A673 (cell line): ENCODE data around the gene NTN1. TPM values are rescaled to one million over a fixed set of nuclear protein-coding genes. Genes with fewer than 3 reads are reported as not detected.

Experiments
- BruUV-seq: library from RNA; stranded (reverse); fragments of 400-500 nt; replicated peaks from 2 replicates; lab custom pipeline; 2021; lab: Mats Ljungman, UMichigan
- CTCF ChIA-PET: fragments of 300-600 bp; sonication (Branson Sonifier 250); formaldehyde crosslinking; loops from one replicate; lab custom pipeline; 2022; ENCODE audit warnings: antibody characterized with exemption; lab: Charles Lee
- POLR2A ChIA-PET: fragments of 300-600 bp; sonication (Branson Sonifier 250); formaldehyde crosslinking; loops from one replicate; lab custom pipeline; 2022; ENCODE audit warnings: antibody characterized with exemption; ENCODE audit not compliant: low non-redundant PET; lab: Charles Lee
- DNase-seq: peaks from one replicate; pipeline ENCODE4 v3.0.0-alpha.2; 2015; ENCODE audit warnings: low spot score
- H3K27ac ChIP-seq: fragments of 200-600 bp; sonication (generic); 2 replicates; pipeline ENCODE4 v1.5.1; 2016; ENCODE audit warnings: mixed run types, low read depth, mild to moderate bottlenecking, mixed read lengths, antibody characterized with exemption, low read length; ENCODE audit not compliant: poor library complexity, severe bottlenecking
- H3K27me3 ChIP-seq: fragments of 200-600 bp; sonication (generic); replicated peaks from 2 replicates; pipeline ENCODE4 v1.6.1; 2017; ENCODE audit warnings: mixed run types, low read depth, mild to moderate bottlenecking, mixed read lengths, antibody characterized with exemption, low read length; ENCODE audit not compliant: insufficient read depth, poor library complexity
- H3K36me3 ChIP-seq: fragments of 200-600 bp; sonication (generic); 2 replicates; pipeline ENCODE4 v1.6.1; 2016; ENCODE audit warnings: mixed run types, mild to moderate bottlenecking, mixed read lengths, antibody characterized with exemption, low read length; ENCODE audit not compliant: insufficient read depth, poor library complexity, severe bottlenecking
- H3K4me1 ChIP-seq: fragments of 200-600 bp; sonication (generic); 2 replicates; pipeline ENCODE4 v1.6.1; 2017; ENCODE audit warnings: mixed run types, mild to moderate bottlenecking, mixed read lengths, antibody characterized with exemption, low read length; ENCODE audit not compliant: insufficient read depth, poor library complexity, severe bottlenecking
- H3K4me3 ChIP-seq: fragments of 200-600 bp; sonication (generic); 2 replicates; pipeline ENCODE4 v1.5.1; 2016; ENCODE audit warnings: low read depth, mixed run types, mild to moderate bottlenecking, mixed read lengths, low read length; ENCODE audit not compliant: poor library complexity, severe bottlenecking
- H3K9me3 ChIP-seq: fragments of 200-600 bp; sonication (generic); 2 replicates; pipeline ENCODE4 v1.6.1; 2016; ENCODE audit warnings: mixed run types, low read depth, mild to moderate bottlenecking, mixed read lengths, antibody characterized with exemption, low read length; ENCODE audit not compliant: poor library complexity, severe bottlenecking
- CTCF ChIP-seq: fragments of 300-800, 200-600 bp; sonication (generic); conservative IDR thresholded peaks from 2 replicates; pipeline ENCODE4 v1.5.1; 2017; ENCODE audit warnings: low read depth, mild to moderate bottlenecking, antibody characterized with exemption, low read length, moderate library complexity, mixed read lengths
- EZH2 ChIP-seq: fragments of 200-600 bp; sonication (generic); IDR thresholded peaks from 2 replicates; pipeline ENCODE4 v1.6.1; 2017; ENCODE audit warnings: borderline replicate concordance, low read depth, mild to moderate bottlenecking, mixed read lengths, antibody characterized with exemption, low read length; ENCODE audit not compliant: poor library complexity, severe bottlenecking
- intact Hi-C: fragments of 100-400 bp; cut with micrococcal nuclease; formaldehyde crosslinking; loops from one replicate; pipeline ENCODE4 v1.10.0; 2022; ENCODE audit not compliant: unreplicated experiment
- total RNA-seq: library from RNA; stranded (reverse); gene quantifications from 2 replicates; pipeline ENCODE4 v1.2.3, GENCODE V29; 2021

Gene NTN1
- total RNA-seq, 1 experiment from 2014 or later = 4.3 TPM

GRCh38 chr17:9228408-9229159 lies 207.3 kb downstream of the NTN1 start:
- Histone ChIP-seq H3K4me3 (no peak overlapping the region), H3K36me3 (no peaks in the 10 kb centered on the region), H3K27me3 (no peaks in the 10 kb centered on the region), H3K4me1 (peaks cover 11% of the 10 kb centered on the region), H3K9me3 (no peaks in the 10 kb centered on the region), H3K27ac (no peak overlapping the region)
- POLR2A ChIA-PET = no interaction called here
- CTCF ChIA-PET = no interaction called here
- intact Hi-C loops = no loop called here
- DNase-seq = no peak
- TF ChIP-seq EZH2 = no peak
- no peak for TF ChIP-seq CTCF
- BruUV-seq = no TSS peak

- Histone ChIP-seq H3K36me3 (no peaks in the 10 kb centered on the region), H3K27me3 (no peaks in the 10 kb centered on the region), H3K9me3 (no peaks in the 10 kb centered on the region), H3K27ac (no peak overlapping the region), H3K4me3 (no peak overlapping the region), H3K4me1 (peaks cover 11% of the 10 kb centered on the region)
- intact Hi-C loops = no loop called here
- no TSS peak for BruUV-seq
- no peak for TF ChIP-seq CTCF
- TF ChIP-seq EZH2 = no peak
- ChIA-PET CTCF (no interaction called here), POLR2A (no interaction called here)
- DNase-seq = no peak
Measured at GRCh38 chr17:9229160-9229825, 208.0 kb downstream of the NTN1 start.

GRCh38 chr17:9229826-9230201 lies 208.5 kb downstream of the NTN1 start:
- Histone ChIP-seq H3K9me3 (no peaks in the 10 kb centered on the region), H3K4me3 (no peak overlapping the region), H3K4me1 (peaks cover 11% of the 10 kb centered on the region), H3K27me3 (no peaks in the 10 kb centered on the region), H3K27ac (no peak overlapping the region), H3K36me3 (no peaks in the 10 kb centered on the region)
- no TSS peak for BruUV-seq
- no peak for TF ChIP-seq EZH2
- no peak for TF ChIP-seq CTCF
- intact Hi-C loops = no loop called here
- no peak for DNase-seq
- ChIA-PET POLR2A (no interaction called here), CTCF (no interaction called here)
